H9 (cell line): ENCODE measurements around the gene DHDH. TPM values are rescaled to one million over a fixed set of nuclear protein-coding genes. Genes with fewer than 3 reads are reported as not detected.

Experiments
- DNase-seq: peaks from one replicate; pipeline ENCODE4 v3.0.0-alpha.2; 2017
- H2AFZ ChIP-seq: one replicate; pipeline ENCODE4 v1.6.1; 2013; ENCODE audit warnings: mild to moderate bottlenecking, low read length, control low read depth, moderate library complexity
- H2AK5ac ChIP-seq: 2 replicates; pipeline ENCODE4 v1.6.1; 2013; ENCODE audit warnings: low read length, control low read depth, mixed read lengths; ENCODE audit not compliant: insufficient read length
- H2BK120ac ChIP-seq: one replicate; pipeline ENCODE4 v1.6.1; 2013; ENCODE audit warnings: low read depth, mild to moderate bottlenecking, low read length, control low read depth, inconsistent platforms; ENCODE audit not compliant: poor library complexity, severe bottlenecking
- H2BK12ac ChIP-seq: 2 replicates; pipeline ENCODE4 v1.6.1; 2013; ENCODE audit warnings: low read length, control low read depth, mixed read lengths, low read depth; ENCODE audit not compliant: insufficient read length
- H2BK15ac ChIP-seq: 2 replicates; pipeline ENCODE4 v1.6.1; 2013; ENCODE audit warnings: low read depth, low read length, control low read depth
- H2BK20ac ChIP-seq: one replicate; pipeline ENCODE4 v1.6.1; 2013; ENCODE audit warnings: low read depth, mild to moderate bottlenecking, low read length, control low read depth, inconsistent platforms; ENCODE audit not compliant: poor library complexity, severe bottlenecking
- H2BK5ac ChIP-seq: 2 replicates; pipeline ENCODE4 v1.6.1; 2013; ENCODE audit warnings: low read length, control low read depth, mixed read lengths; ENCODE audit not compliant: insufficient read length
- H3K14ac ChIP-seq: 2 replicates; pipeline ENCODE4 v1.6.1; 2013; ENCODE audit warnings: low read length, control low read depth; ENCODE audit not compliant: insufficient read depth
- H3K18ac ChIP-seq: 2 replicates; pipeline ENCODE4 v1.6.1; 2013; ENCODE audit warnings: low read depth, mild to moderate bottlenecking, mixed read lengths, low read length, control low read depth; ENCODE audit not compliant: insufficient read length
- H3K23ac ChIP-seq: 2 replicates; pipeline ENCODE4 v1.6.1; 2013; ENCODE audit warnings: low read length, control low read depth, mixed read lengths, low read depth; ENCODE audit not compliant: insufficient read length
- H3K23me2 ChIP-seq: 2 replicates; pipeline ENCODE4 v1.6.1; 2013; ENCODE audit warnings: low read depth, mild to moderate bottlenecking, mixed read lengths, low read length, control low read depth; ENCODE audit not compliant: insufficient read length, poor library complexity, severe bottlenecking
- H3K27ac ChIP-seq: 2 replicates; pipeline ENCODE4 v1.5.1; 2013; ENCODE audit warnings: low read length, control low read depth, mixed read lengths, low read depth; ENCODE audit not compliant: insufficient read length
- H3K27me3 ChIP-seq: 2 replicates; pipeline ENCODE4 v1.6.1; 2013; ENCODE audit warnings: low read length, control low read depth, inconsistent platforms; ENCODE audit not compliant: insufficient read depth
- H3K4ac ChIP-seq: 2 replicates; pipeline ENCODE4 v1.6.1; 2013; ENCODE audit warnings: low read depth, mild to moderate bottlenecking, control low read depth, inconsistent platforms, low read length, moderate library complexity
- H3K4me1 ChIP-seq: 2 replicates; pipeline ENCODE4 v1.6.1; 2013; ENCODE audit warnings: low read length, control low read depth, inconsistent platforms; ENCODE audit not compliant: insufficient read depth
- H3K4me2 ChIP-seq: 2 replicates; pipeline ENCODE4 v1.6.1; 2013; ENCODE audit warnings: low read length, control low read depth, mixed read lengths; ENCODE audit not compliant: insufficient read length, insufficient read depth
- H3K56ac ChIP-seq: 2 replicates; pipeline ENCODE4 v1.6.1; 2013; ENCODE audit warnings: low read depth, mild to moderate bottlenecking, mixed read lengths, low read length, control low read depth; ENCODE audit not compliant: insufficient read length
- H3K79me1 ChIP-seq: 2 replicates; pipeline ENCODE4 v1.6.1; 2013; ENCODE audit warnings: low read depth, mild to moderate bottlenecking, moderate library complexity, low read length, control low read depth, inconsistent platforms; ENCODE audit not compliant: insufficient read depth, poor library complexity, severe bottlenecking
- H3K79me2 ChIP-seq: 2 replicates; pipeline ENCODE4 v1.6.1; 2013; ENCODE audit warnings: low read length, control low read depth, inconsistent platforms; ENCODE audit not compliant: insufficient read depth
- H3K9ac ChIP-seq: 2 replicates; pipeline ENCODE4 v1.6.1; 2013; ENCODE audit warnings: low read length, control low read depth, mixed read lengths; ENCODE audit not compliant: insufficient read length; ENCODE audit errors: extremely low read depth
- H3K9me3 ChIP-seq: one replicate; pipeline ENCODE4 v1.6.1; 2013; ENCODE audit warnings: low read depth, low read length, inconsistent platforms; ENCODE audit not compliant: control insufficient read depth
- H3T11ph ChIP-seq: one replicate; pipeline ENCODE4 v1.6.1; 2013; ENCODE audit warnings: mild to moderate bottlenecking, low read length, control low read depth, inconsistent platforms
- H4K20me1 ChIP-seq: one replicate; pipeline ENCODE4 v1.6.1; 2013; ENCODE audit not compliant: control insufficient read depth, insufficient read length, insufficient read depth
- H4K5ac ChIP-seq: 2 replicates; pipeline ENCODE4 v1.6.1; 2013; ENCODE audit warnings: low read depth, mild to moderate bottlenecking, mixed read lengths, low read length, control low read depth; ENCODE audit not compliant: insufficient read length
- H4K8ac ChIP-seq: replicated peaks from 2 replicates; pipeline ENCODE4 v1.6.1; 2013; ENCODE audit warnings: low read length, control low read depth, mixed read lengths, low read depth; ENCODE audit not compliant: insufficient read length
- H4K91ac ChIP-seq: 2 replicates; pipeline ENCODE4 v1.6.1; 2013; ENCODE audit warnings: low read depth, mild to moderate bottlenecking, moderate library complexity, mixed read lengths, low read length, control low read depth; ENCODE audit not compliant: insufficient read length
- H3K27ac Mint-ChIP-seq, 3 experiments: 2 replicates in 2 of 3; 3 replicates in 1 of 3; pipeline ENCODE4 v1.8.0; 2020 to 2021; ENCODE audit warnings: mixed read lengths in 3 of 3, mild to moderate bottlenecking in 1 of 3, moderate library complexity in 1 of 3
- H3K27me3 Mint-ChIP-seq: 2 replicates; pipeline ENCODE4 v1.8.0; 2021; ENCODE audit warnings: low read depth, mild to moderate bottlenecking, moderate library complexity, mixed read lengths
- H3K36me3 Mint-ChIP-seq, 3 experiments: 2 replicates in 2 of 3; 3 replicates in 1 of 3; pipeline ENCODE4 v1.8.0; 2020 to 2021; ENCODE audit warnings: low read depth in 3 of 3, mixed read lengths in 3 of 3; ENCODE audit not compliant: insufficient read depth in 1 of 3
- H3K4me1 Mint-ChIP-seq, 2 experiments: 2 replicates each; pipeline ENCODE4 v1.8.0; 2020; ENCODE audit warnings: mixed read lengths in 2 of 2
- H3K4me3 Mint-ChIP-seq, 2 experiments: 2 replicates in 1 of 2; 3 replicates in 1 of 2; pipeline ENCODE4 v1.8.0; 2020 to 2021; ENCODE audit warnings: mild to moderate bottlenecking in 2 of 2, mixed read lengths in 2 of 2, moderate library complexity in 1 of 2
- H3K9me3 Mint-ChIP-seq, 2 experiments: 2 replicates in 1 of 2; 3 replicates in 1 of 2; pipeline ENCODE4 v1.8.0; 2020; ENCODE audit warnings: mild to moderate bottlenecking in 2 of 2, mixed read lengths in 2 of 2, moderate library complexity in 1 of 2
- CTCF ChIP-seq: fragments of 200-600 bp; sonication (generic); conservative IDR thresholded peaks from 3 replicates; pipeline ENCODE4 v1.8.0; 2021; ENCODE audit warnings: antibody characterized with exemption, mild to moderate bottlenecking
- WGBS: extraction: QIAGEN DNeasy Blood & Tissue Kit; methylation state at CpG from one replicate; pipeline ENCODE4 v1.1.7; 2013; ENCODE audit warnings: missing lambda C conversion rate, low lambda C conversion rate, mixed read lengths; ENCODE audit not compliant: insufficient read length; ENCODE audit errors: extremely low coverage; 5-methylcytosine and 5-hydroxymethylcytosine counted together
- total RNA-seq: library from RNA; stranded (reverse); gene quantifications from 2 replicates; pipeline ENCODE4 v1.2.1, GENCODE V29; 2021

DHDH gene
- total RNA-seq, 1 experiment from 2014 or later: 2.0 TPM

GRCh38 chr19:48914181-48914580, 19.3 kb upstream of the DHDH start:
- TF ChIP-seq CTCF: no peak
- Histone ChIP-seq H3K56ac (no peak overlapping the region), H3K9me3 (no peaks in the 10 kb centered on the region), H3K27me3 (no peaks in the 10 kb centered on the region), H3K27ac (no peak overlapping the region), H3K4me2 (no peak overlapping the region), H2BK5ac (no peak overlapping the region), H4K20me1 (no peaks in the 10 kb centered on the region), H2AFZ (no peak overlapping the region), H3K18ac (no peak overlapping the region), H4K5ac (no peak overlapping the region), H3K4ac (no peak overlapping the region), H3K79me2 (no peaks in the 10 kb centered on the region), H2BK12ac (no peak overlapping the region), H2BK15ac (no peak overlapping the region), H2BK20ac (no peak overlapping the region), H3K23ac (no peak overlapping the region), H2BK120ac (no peak overlapping the region), H3K79me1 (no peaks in the 10 kb centered on the region), H3K9ac (no peak overlapping the region), H4K8ac (no peak overlapping the region), H3K23me2 (no peaks in the 10 kb centered on the region), H2AK5ac (no peak overlapping the region), H3T11ph (no peak overlapping the region), H3K14ac (no peak overlapping the region), H4K91ac (no peak overlapping the region), H3K4me1 (no peaks in the 10 kb centered on the region)
- Mint-ChIP-seq H3K27me3 (no peaks in the 10 kb centered on the region), H3K36me3 (peaks cover 35 to 67% (median 67%) of the 10 kb centered on the region in 3 experiments), H3K4me1 (0 out of 4 replicates have a peak, but pooled peaks cover 0 to 2% of the 10 kb centered on the region in 2 experiments), H3K9me3 (no peaks in the 10 kb centered on the region), H3K4me3 (no peak overlapping the region), H3K27ac (no peak overlapping the region)
- WGBS: no CpG with 5 or more reads among the region's 8 CpGs
- DNase-seq: no peak
